Posterior cingulate gyrus (tissue), 11 donors: Measurements from ENCODE around the gene SSBP1.
"Not testable (repeated sequence)": the region's sequence is repeated elsewhere in the genome, so short reads cannot be mapped to it uniquely, and the experiment has no call there.

Source experiments
- DNase-seq, 10 donors: peaks; one replicate each; pipeline versions ENCODE4 v3.0.0 to v3.0.0-alpha.2; 2020 to 2021; ENCODE audit warnings: mixed read lengths in 3 of 10
- intact Hi-C: fragments of 100-400 bp; cut with DNase I; formaldehyde crosslinking; loops from one replicate; pipeline ENCODE4 v1.15.1; 2023

The SSBP1 gene

DNA sequence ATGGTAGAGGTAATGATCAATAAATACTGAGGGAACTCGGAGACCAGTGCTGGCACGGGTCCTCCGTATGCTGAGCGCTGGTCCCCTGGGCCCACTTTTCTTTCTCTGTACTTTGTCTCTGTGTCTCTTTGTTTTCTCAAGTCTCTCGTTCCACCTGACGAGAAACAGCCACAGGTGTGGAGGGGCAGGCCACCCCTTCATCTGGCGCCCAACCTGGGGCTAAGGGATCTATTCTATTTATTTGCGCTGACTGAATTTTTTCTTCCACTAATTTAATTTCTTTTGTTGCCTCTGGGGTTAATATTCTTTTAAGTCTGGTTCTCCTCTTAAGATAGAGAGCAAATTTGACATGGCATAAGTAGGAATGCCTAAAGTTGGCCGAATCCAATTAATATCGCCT is 13.7 kb downstream of the SSBP1 start:
- intact Hi-C loops, DNase-seq: not testable (repeated sequence)

DNA sequence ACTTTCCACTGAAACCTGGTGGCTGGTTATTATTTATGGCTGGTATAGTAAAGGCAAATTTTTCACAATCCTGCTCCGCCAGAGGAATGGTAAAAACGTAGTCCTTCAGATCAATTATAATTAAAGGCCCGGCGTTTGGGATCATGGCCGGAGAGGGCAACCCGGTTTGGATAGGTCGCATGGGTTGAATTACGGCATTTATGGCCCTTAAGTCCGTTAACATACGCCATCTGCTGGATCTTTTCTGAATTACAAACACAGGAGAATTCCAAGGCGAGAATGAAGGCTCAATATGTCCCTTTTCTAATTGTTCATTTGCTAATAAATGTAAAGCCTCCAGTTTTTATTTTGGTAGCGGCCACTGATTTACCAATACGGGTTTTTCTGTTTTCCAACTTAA is 14.5 kb downstream of the SSBP1 start:
- no peak for DNase-seq
- intact Hi-C loops: no loop called here

DNA sequence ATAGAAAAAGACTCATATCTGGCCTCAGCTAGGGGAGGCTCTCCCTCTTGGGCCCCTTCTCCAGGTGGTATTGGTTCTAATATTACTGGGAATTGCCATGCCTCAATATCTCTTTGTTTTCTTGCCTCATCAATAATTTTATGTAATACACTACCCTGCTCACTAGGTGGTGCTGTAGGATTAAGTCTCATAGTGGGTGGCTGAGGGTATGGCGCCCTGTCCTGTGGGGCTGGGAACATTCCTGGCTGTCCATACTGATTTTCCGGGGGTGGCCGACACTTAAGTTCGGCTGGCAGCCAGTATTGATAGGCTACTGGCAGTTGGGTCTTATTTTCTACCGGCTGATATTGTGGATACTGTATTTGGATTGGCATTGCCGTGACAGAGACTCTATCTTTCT is 16.8 kb downstream of the SSBP1 start:
- peak in 1 of 10 donors; percentile 68 for DNase-seq
- intact Hi-C loops: no loop called here

DNA sequence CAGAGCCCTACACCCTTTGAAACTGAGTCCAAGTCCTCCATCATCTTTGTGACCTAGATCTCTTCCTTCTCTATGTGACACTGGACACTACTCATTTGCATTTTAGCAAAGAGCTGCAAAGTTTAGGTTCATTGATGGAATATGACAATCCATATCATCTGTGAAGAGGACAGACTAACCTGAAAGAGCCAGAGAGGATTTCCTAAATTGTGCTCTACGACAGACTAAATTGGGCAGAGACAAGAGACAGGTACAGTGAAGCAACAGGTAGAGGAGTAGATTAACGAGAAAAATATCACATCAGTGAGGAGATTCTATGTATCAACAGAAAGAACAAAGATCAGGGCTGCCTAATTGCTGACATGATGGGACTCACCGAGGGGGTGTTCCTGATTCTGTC is 25.6 kb downstream of the SSBP1 start, which contains the start of gene TAS2R3:
TSS of gene TAS2R3 (plus strand) at position 301 of the 400 bp plus-strand sequence. CDS start at position 363, 62 bp downstream.
- intact Hi-C loops: no loop called here
- DNase-seq: no peak

DNA sequence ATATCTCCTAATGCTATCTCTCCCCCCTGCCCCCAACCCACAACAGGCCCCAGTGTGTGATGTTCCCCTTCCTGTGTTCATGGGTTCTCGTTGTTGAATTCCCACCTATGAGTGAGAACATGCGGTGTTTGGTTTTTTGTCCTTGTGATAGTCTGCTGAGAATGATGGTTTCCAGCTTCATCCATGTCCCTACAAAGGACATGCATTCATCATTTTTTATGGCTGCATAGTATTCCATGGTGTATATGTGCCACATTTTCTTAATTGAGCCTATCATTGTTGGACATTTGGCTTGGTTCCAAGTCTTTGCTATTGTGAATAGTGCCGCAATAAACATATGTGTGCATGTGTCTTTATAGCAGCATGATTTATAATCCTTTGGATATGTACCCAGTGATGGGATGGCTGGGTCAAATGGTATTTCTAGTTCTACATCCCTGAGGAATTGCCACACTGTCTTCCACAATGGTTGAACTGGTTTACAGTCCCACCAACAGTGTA is 32.0 kb downstream of the SSBP1 start:
- DNase-seq, intact Hi-C loops: not testable (repeated sequence)

DNA sequence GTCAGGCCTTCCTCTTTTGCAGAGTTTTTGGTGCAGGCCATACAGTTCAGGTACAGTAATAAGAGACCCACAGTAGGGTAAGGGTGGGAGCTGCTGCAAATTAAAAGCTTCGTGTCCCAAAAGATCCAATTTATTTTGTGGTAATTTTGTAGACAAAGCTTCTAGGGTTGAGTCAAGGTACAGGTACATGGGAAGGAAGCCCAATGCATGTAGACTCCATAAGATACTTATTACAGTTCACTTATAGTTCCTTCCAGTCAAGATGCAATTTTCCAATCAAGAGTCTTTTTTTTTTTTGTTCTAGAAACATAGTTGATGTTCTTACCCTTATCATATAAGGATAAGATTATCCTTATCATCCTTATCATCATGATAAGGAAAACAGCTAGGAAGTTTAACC is 38.2 kb downstream of the SSBP1 start, which contains the start of gene TAS2R4:
TSS of gene TAS2R4 (plus strand) at position 301 of the 400 bp plus-strand sequence. CDS start 1,815 bp downstream, outside the sequence.
- intact Hi-C loops: no loop called here
- no peak for DNase-seq

DNA sequence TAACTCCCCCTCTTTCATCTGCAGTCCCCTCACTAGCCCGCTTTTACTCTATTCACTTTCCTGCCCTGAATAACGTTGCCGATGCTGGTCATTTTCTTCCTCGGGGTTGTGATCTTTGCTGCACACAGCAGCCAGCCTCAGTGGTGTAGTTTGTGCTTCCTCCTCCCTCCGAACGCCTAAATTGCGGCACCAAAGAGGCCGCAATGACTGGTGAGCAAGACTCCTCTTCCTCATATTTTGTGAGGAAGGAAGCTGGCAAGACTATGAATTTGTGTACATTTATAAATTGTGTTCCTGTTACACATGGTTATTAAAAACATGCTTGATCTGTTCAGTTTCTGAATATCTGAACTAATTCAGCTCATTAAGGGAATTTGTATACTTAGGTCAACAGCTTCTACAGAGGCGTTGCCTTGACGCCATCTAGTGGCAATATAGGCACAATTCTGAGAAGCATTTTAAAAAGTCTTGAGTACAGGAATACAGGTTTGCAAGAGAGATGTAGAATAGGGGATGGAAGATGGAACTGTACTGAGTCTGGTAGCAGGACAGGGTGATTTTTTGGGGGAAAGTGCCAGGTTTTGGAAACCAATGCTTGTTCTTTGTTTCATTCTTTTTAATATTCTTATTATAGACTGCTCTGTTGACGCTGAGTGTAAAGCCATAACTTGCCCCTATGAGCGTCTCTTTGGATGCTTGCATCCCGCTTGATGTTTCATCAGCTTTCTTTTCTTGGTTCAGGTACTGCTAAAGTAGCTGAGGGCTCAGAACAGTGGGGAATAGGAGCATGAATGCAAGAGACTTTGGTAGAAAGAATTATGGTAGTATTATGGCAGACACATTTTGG is 47.8 kb downstream of the SSBP1 start:
- peak in 3 of 10 donors; percentile 10 to 29 (median 13) for DNase-seq

DNA sequence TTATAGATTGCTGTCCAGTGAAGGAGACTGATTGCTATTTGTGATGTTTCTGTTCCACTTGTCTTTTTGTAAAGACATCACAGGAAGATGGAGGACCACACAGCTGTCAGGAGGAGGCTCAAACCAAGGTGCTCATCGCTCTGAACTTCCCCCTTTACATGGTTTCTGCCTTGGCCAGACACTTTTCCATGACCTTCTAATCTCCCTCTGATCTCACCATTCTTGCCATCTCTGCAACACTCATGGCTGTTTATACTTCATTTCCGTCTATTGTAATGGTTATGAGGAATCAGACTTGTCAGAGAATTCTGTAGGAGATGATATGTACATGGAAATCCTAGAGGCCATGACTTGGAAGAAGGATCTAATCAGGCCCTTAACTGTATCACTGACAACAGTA is 50.1 kb downstream of the SSBP1 start:
- DNase-seq: no peak
- intact Hi-C loops: no loop called here

More for the DNA sequence above, 47.8 kb downstream of the SSBP1 start:
- intact Hi-C loops: loop anchor here (2.0 kb wide), 1 partner anchor 131 kb away; no protein-coding TSS in a partner anchor

DNA sequence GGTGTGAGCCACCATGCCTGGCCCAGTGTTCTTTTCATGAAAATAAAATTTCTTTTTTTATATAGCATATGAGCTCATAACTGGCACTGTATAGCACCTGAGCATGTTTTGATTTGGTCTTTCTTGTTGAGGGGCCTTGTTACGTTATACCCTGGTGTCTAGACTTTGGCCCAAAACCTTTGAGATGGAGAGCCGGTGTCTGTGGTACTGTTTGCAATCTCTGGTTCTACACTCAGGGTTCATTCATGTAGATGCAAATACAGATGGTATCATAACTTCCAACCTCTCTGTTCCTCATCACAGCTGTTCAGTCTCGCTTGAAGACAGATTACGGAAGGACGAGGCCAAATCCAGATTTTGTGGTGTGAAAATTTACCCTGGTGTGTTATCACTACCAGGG is 51.8 kb downstream of the SSBP1 start, which contains the start of gene TAS2R5:
TSS of gene TAS2R5 (plus strand) at position 301 of the 400 bp plus-strand sequence. CDS start 145 bp downstream, outside the sequence.
- intact Hi-C loops: no loop called here
- no peak for DNase-seq

DNA sequence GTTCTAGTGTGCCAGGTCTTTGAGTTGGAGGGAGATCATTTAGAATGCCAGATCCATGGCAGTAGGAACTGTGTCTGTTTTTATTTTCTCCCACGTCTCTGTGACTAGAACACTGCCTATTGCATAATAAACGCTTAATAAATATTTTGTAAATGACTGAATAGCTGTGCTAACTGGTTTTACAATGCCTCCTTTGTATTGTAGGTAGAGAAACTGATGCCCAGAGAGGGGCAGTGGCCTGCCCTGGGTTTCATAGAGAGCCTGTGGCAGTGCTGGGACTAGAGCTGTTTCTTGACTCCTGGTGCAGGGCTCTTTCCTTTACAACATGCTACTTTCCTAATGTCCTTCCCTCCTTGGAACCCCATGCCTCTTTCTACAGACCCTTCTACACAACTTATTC is 54.4 kb downstream of the SSBP1 start:
- intact Hi-C loops: no loop called here
- no peak for DNase-seq
